Right renal pelvis (tissue), 4 donors: ENCODE results near the gene AURKB. TPM values are rescaled to one million over a fixed set of nuclear protein-coding genes. Genes with fewer than 3 reads are reported as not detected.
"Not testable (repeated sequence)": the region's sequence is repeated elsewhere in the genome, so short reads cannot be mapped to it uniquely, and the experiment has no call there.

Experiments
- DNase-seq, 4 donors: peaks; one replicate each; pipeline ENCODE4 v3.0.0-alpha.2; 2013; ENCODE audit warnings: low read depth in 4 of 4, low spot score in 3 of 4, missing footprints in 1 of 4
- polyA plus RNA-seq, 4 donors: library from polyadenylated mRNA; unstranded; fragments of 120-200 nt; gene quantifications; one replicate each; pipeline ENCODE4 v1.2.1, GENCODE V29; 2013; ENCODE audit not compliant: insufficient read length in 4 of 4

Gene AURKB
- polyA plus RNA-seq = 10 to 100 TPM; 31.5 to 37.5 (median 33.8) TPM

GRCh38 chr17:8209907-8210760 is at the start of gene AURKB:
Gene AURKB, minus strand, starts transcription at chr17:8210575. Its CDS starts 351 bp downstream, at chr17:8210224.
- peak; percentile 83 to 97 (median 96) for DNase-seq

DNA sequence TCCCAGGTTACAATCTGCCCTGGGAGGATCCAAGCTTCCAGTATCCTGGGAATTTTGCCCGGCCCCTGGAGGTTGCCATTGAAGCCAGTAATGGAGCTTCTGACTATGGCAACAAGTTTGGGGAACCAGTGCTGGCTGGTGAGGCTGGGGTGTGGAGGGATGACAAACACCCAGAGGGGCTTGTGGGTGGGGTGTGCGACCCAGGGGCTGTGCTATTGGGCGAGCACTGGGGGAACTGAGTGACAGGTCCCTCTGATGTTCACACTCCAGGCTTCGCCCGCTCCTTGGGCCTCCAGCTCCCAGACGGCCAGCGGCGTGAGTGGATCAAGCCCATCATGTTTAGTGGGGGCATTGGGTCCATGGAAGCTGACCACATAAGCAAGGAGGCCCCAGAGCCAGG is 47.4 kb upstream of the AURKB start:
- no peak for DNase-seq

DNA sequence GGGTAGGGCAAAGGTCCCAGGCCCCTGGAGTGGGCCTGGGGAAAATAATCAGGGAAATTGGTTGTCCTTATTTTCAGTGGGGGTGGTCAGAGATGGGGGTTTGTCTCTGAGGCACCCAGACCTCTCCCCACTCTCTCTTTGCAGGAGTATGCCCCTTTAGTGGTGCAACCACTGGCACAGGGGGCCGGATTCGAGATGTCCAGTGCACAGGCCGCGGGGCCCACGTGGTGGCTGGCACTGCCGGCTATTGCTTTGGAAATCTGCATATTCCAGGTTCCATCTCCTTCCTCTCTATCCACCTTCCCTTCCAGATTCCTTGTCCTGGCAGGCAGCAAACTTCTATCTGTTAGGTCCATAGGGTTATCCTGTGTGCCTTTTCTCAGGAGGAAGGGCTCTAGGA is 46.3 kb upstream of the AURKB start:
- DNase-seq = no peak

- no peak for DNase-seq
These were observed 45.9 kb upstream of the AURKB start for GRCh38 chr17:8256291-8256690.

DNA sequence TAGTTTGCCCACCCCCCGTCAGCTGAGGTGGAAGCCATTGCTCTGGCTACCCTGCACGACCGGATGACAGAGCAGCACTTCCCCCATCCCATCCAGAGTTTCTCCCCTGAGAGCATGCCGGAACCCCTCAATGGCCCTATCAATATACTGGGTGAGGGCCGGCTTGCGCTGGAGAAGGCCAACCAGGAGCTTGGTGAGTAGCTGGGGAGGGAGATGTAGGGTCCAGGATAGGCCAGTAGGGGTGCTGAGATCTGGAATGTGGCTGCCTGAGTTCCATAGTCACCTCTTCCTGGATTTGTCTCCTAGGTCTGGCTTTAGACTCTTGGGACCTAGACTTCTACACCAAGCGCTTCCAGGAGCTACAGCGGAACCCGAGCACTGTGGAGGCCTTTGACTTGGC is 45.1 kb upstream of the AURKB start:
- DNase-seq = no peak

- DNase-seq = no peak
These were observed 44.5 kb upstream of the AURKB start for GRCh38 chr17:8254881-8255280.

DNA sequence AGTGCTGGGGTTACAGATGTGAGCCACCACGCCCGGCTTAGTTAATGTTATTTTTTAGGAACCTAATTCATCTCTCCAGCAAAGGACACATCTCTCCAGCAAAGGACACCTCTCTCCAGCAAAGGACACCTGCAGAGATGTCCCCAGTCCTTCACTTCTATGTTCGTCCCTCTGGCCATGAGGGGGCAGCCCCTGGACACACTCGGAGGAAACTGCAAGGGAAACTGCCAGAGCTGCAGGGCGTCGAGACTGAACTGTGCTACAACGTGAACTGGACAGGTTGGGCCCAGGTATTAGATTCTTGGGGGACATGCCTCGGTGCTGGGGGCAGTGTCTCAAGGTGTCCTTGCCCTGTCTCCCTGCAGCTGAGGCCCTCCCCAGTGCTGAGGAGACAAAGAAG is 43.4 kb upstream of the AURKB start:
- no peak for DNase-seq

- not testable (repeated sequence) for DNase-seq
These were observed 41.0 kb upstream of the AURKB start for GRCh38 chr17:8251411-8251810.

- no peak for DNase-seq
These were observed 39.5 kb upstream of the AURKB start for GRCh38 chr17:8249621-8250500.

GRCh38 chr17:8248751-8249607 is 38.6 kb upstream of the AURKB start, which contains the start of gene PFAS:
Gene PFAS, plus strand, starts transcription at chr17:8249289. Its CDS starts 4,649 bp downstream, at chr17:8253938.
- DNase-seq = peak; percentile 87 to 94 (median 92)

- no peak for DNase-seq
These were observed 34.4 kb upstream of the AURKB start for GRCh38 chr17:8244768-8245167.

- DNase-seq = no peak
These were observed 33.5 kb upstream of the AURKB start for GRCh38 chr17:8243827-8244226.

GRCh38 chr17:8237886-8238285 is 27.5 kb upstream of the AURKB start:
- DNase-seq = no peak

- no peak for DNase-seq
These were observed 26.8 kb upstream of the AURKB start for GRCh38 chr17:8237175-8237574.

DNA sequence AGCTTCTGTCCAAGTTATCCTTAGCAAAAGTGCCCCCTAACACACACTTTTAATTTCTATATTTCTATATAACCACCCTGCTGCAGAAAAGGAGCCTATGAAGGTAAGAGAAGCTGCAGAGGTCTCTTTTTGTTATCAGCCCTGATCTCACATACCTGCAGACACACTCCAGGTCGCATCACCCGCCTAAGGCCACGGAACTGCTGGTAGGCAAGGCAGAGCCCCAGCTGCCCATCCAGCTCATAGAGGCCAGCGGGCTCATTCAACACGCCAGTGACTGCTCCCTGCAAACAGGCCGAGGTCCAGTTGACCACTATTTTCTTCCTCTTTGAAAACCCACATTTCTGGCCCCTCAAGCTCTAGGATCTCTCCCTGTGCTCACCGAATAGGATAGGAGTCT is 25.3 kb upstream of the AURKB start:
- DNase-seq = no peak

DNA sequence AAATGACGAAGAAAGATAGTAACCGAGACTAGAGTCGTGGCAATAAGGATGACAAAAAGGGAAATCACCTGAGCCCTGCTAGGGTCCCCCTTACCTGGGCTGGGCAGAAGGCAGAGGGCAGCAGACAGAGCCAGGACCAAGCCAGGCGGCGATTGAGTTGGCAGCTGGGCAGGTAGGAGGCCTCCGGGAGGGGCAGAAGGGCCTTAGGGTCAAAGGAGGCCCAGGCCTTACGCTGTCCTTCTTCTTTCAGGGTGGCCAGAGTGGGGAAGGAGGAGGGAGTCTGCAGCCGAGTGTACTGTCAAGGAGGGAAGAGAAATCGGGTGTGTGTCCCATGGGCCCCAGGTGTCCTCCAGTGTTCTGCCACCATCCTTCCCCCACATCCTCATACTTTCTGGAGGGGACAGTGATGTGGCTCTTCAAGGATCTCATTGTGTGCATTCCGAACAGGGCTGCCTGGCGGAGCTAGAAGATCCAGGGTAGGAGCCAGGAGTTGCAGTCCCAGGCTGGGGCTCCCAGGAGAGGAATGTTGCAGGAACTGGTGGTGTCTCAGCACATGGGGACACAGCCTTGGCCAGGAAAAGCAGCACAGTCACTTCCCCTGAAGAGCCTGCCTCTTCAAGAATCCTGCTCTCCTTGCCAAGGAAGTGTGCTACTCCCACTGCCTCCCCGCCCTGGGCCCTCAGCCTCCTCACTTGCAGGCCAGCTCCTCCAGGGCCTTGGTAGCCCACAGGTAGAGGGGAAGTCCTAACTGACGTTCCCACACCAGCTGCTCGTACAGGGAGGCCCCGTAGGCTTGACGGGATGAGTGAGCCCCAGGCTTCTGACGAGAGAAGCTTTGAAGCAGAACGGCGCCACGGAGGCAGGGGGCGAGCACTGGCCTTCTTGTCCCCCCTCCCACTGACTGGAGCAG is 24.2 kb upstream of the AURKB start:
- no peak for DNase-seq

DNA sequence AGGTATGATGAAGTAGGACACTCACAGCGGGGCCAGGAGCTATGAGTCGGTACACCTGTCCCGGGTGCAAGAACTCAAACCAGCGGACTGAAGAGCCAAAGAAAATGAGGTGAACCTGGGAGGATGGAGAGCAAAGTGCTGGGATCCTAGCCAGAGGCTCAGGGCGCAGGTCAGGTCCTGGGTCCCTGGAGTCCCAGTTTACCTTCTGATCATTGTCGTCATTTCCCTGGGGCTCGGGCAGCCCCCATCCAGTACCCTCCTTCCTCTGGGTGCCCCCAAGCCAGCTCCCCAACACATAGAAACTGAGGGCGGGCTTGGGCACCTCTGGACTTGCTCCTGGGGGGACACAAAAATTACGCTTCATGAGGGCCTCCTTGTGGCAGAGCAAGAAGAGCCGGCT is 21.3 kb upstream of the AURKB start:
- no peak for DNase-seq

DNA sequence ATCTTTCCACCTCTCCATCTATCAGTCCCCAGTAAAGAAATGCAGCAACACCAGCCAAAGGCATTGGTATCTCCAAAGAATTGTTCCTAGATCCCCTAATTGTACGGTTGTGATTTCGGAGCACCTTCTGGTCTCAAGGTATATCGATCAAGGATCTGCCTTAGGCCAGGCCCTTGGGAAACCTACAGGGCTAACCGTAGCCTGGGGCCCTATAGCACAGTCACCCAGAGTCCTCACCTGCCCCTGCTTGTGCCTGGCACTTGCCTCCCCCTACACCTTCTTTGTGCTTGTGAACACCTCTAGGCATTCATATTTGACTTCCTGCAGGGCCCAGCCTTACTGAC is 16.8 kb upstream of the AURKB start:
- DNase-seq = no peak

DNA sequence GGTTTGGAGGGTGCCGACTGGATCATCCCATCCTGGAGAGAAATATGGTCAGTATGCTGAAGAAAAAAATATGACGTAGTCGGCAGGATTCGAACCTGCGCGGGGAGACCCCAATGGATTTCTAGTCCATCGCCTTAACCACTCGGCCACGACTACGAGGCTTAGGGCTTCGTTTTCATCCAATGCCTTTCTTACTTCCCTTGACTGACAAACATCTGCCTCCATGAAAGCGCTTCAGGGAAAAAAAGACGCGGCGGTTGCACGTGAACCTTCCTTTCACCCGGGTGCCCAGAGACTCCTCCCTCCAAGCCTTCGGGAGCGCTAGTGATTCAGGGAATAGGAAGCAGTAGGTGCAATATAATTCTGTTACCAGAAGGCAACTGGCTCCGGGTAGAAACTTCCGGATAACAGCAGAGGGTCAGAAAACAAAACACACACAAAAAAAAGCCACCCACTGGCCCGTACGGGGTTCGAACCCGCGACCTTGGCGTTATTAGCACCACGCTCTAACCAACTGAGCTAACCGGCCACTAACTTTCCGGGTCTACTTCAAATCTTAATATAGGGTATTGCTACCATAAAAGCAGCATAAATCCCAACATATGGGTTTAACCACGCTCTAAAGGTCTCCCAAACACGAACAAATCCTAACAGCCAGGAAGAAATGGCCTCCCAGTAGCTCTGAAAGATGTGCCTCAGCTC is 16.3 kb upstream of the AURKB start:
- peak; percentile 81 to 87 (median 85) for DNase-seq
